Large intestine (tissue), 1 donor: ENCODE data around the gene WDR6. TPM values are rescaled to one million over a fixed set of nuclear protein-coding genes. Genes with fewer than 3 reads are reported as not detected.

Source experiments
- polyA plus RNA-seq: library from polyadenylated mRNA; unstranded; fragments of 120-200 nt; gene quantifications from one replicate; pipeline ENCODE4 v1.2.1, GENCODE V29; 2013

Gene WDR6
- polyA plus RNA-seq, 1 donor = 187 TPM

Other genes with a start within 250 kb of the WDR6 start
- 28.6 TPM for gene PRKAR2A, start 159.5 kb upstream of the WDR6 start, polyA plus RNA-seq
- gene SLC25A20, start 108.5 kb upstream of the WDR6 start, polyA plus RNA-seq = 54.7 TPM
- 78.4 TPM for gene ARIH2, start 88.5 kb upstream of the WDR6 start, polyA plus RNA-seq
- 46.5 TPM for gene P4HTM, start 17.1 kb upstream of the WDR6 start, polyA plus RNA-seq
- gene DALRD3, start 11.2 kb downstream of the WDR6 start, polyA plus RNA-seq = 28.5 TPM
- 61.9 TPM for gene NDUFAF3, start 14.7 kb downstream of the WDR6 start, polyA plus RNA-seq
- gene IMPDH2, start 22.0 kb downstream of the WDR6 start, polyA plus RNA-seq = 261 TPM
- gene QRICH1, start 86.7 kb downstream of the WDR6 start, polyA plus RNA-seq = 58.0 TPM
- 291 TPM for gene QARS1, start 97.4 kb downstream of the WDR6 start, polyA plus RNA-seq
- 40.4 TPM for gene USP19, start 113.4 kb downstream of the WDR6 start, polyA plus RNA-seq
- 209 TPM for gene LAMB2, start 125.7 kb downstream of the WDR6 start, polyA plus RNA-seq
- gene CCDC71, start 158.9 kb downstream of the WDR6 start, polyA plus RNA-seq = 21.4 TPM
- 85.6 TPM for gene KLHDC8B, start 164.2 kb downstream of the WDR6 start, polyA plus RNA-seq